ENCODE results near the gene NIN. TPM values are rescaled to one million over a fixed set of nuclear protein-coding genes. Genes with fewer than 3 reads are reported as not detected.

NIN gene
- total RNA-seq, 1 donor from 2014 or later, result 29.5 TPM

GRCh38 chr14:50719911-50720759 is 110.8 kb downstream of the NIN start:
- H3K4me1 ChIP-seq, result no peaks in the 10 kb centered on the region
- no peak overlapping the region for H3K4me3 ChIP-seq
- no peak for DNase-seq (ENCODE audit: extremely low spot score in 2 of 2)
- peaks cover 0 to 14% of the 10 kb centered on the region in 2 donors for H3K36me3 ChIP-seq
- no peaks in the 10 kb centered on the region for H3K9me3 ChIP-seq
- intact Hi-C loops (cut with DNase I), result no loop called here
- no peak for TF ChIP-seq CTCF (IDR thresholded peaks at IDR 0.05)
- TF ChIP-seq POLR2A (IDR thresholded peaks at IDR 0.05), result no peak
- no peak for TF ChIP-seq POLR2AphosphoS5 (IDR thresholded peaks at IDR 0.05; ENCODE audit: insufficient read depth in 1 of 2, low read depth in 1 of 2)
- H3K27ac ChIP-seq, result no peak overlapping the region
- no peaks in the 10 kb centered on the region for H3K27me3 ChIP-seq

GRCh38 chr14:50718949-50719348 is 112.0 kb downstream of the NIN start:
- Histone ChIP-seq H3K27ac (no peak overlapping the region), H3K4me3 (no peak overlapping the region), H3K36me3 (peaks cover 0 to 7% of the 10 kb centered on the region in 2 donors), H3K27me3 (no peaks in the 10 kb centered on the region), H3K4me1 (no peaks in the 10 kb centered on the region), H3K9me3 (no peaks in the 10 kb centered on the region)
- intact Hi-C loops (cut with DNase I), result no loop called here
- DNase-seq (ENCODE audit: extremely low spot score in 2 of 2), result no peak
- TF ChIP-seq CTCF (IDR thresholded peaks at IDR 0.05) (no peak), POLR2AphosphoS5 (IDR thresholded peaks at IDR 0.05; ENCODE audit: insufficient read depth in 1 of 2, low read depth in 1 of 2) (no peak), POLR2A (IDR thresholded peaks at IDR 0.05) (no peak)

- Histone ChIP-seq H3K36me3 (no peaks in the 10 kb centered on the region), H3K4me3 (no peak overlapping the region), H3K27ac (no peak overlapping the region), H3K4me1 (no peaks in the 10 kb centered on the region), H3K9me3 (no peaks in the 10 kb centered on the region), H3K27me3 (no peaks in the 10 kb centered on the region)
- no peak for DNase-seq (ENCODE audit: extremely low spot score in 2 of 2)
- intact Hi-C loops (cut with DNase I), result no loop called here
- TF ChIP-seq CTCF (IDR thresholded peaks at IDR 0.05), result no peak
- no peak for TF ChIP-seq POLR2A (IDR thresholded peaks at IDR 0.05)
- no peak for TF ChIP-seq POLR2AphosphoS5 (IDR thresholded peaks at IDR 0.05; ENCODE audit: insufficient read depth in 1 of 2, low read depth in 1 of 2)
Measured at GRCh38 chr14:50717811-50718210, 113.2 kb downstream of the NIN start.

GRCh38 chr14:50714450-50715073 is 116.4 kb downstream of the NIN start:
- Histone ChIP-seq H3K9me3 (no peaks in the 10 kb centered on the region), H3K36me3 (no peaks in the 10 kb centered on the region), H3K4me3 (no peak overlapping the region), H3K27ac (no peak overlapping the region), H3K4me1 (no peaks in the 10 kb centered on the region), H3K27me3 (no peaks in the 10 kb centered on the region)
- intact Hi-C loops (cut with DNase I), result no loop called here
- TF ChIP-seq CTCF (IDR thresholded peaks at IDR 0.05), result no peak
- TF ChIP-seq POLR2AphosphoS5 (IDR thresholded peaks at IDR 0.05; ENCODE audit: insufficient read depth in 1 of 2, low read depth in 1 of 2), result no peak
- TF ChIP-seq POLR2A (IDR thresholded peaks at IDR 0.05), result no peak
- no peak for DNase-seq (ENCODE audit: extremely low spot score in 2 of 2)

GRCh38 chr14:50711043-50711442 is 119.9 kb downstream of the NIN start:
- no peak for DNase-seq (ENCODE audit: extremely low spot score in 2 of 2)
- Histone ChIP-seq H3K27ac (no peak overlapping the region), H3K9me3 (no peaks in the 10 kb centered on the region), H3K4me3 (no peak overlapping the region), H3K4me1 (no peaks in the 10 kb centered on the region), H3K36me3 (no peaks in the 10 kb centered on the region), H3K27me3 (no peaks in the 10 kb centered on the region)
- TF ChIP-seq POLR2AphosphoS5 (IDR thresholded peaks at IDR 0.05; ENCODE audit: insufficient read depth in 1 of 2, low read depth in 1 of 2) (no peak), POLR2A (IDR thresholded peaks at IDR 0.05) (no peak), CTCF (IDR thresholded peaks at IDR 0.05) (no peak)
- intact Hi-C loops (cut with DNase I), result no loop called here

Measured in vagina (tissue), 2 donors.